NK-92 treated with Interleukin-12 subunit alpha and Interleukin-12 subunit beta, amount 100 ng/mL, for 24 hours (cell line): ENCODE results near the gene LRRC74A.
"Not testable (repeated sequence)": the region's sequence is repeated elsewhere in the genome, so short reads cannot be mapped to it uniquely, and the experiment has no call there.

Experiments used
- DNase-seq: peaks from one replicate; lab custom pipeline; 2025; lab: John Stamatoyannopoulos, UW

The LRRC74A gene

DNA sequence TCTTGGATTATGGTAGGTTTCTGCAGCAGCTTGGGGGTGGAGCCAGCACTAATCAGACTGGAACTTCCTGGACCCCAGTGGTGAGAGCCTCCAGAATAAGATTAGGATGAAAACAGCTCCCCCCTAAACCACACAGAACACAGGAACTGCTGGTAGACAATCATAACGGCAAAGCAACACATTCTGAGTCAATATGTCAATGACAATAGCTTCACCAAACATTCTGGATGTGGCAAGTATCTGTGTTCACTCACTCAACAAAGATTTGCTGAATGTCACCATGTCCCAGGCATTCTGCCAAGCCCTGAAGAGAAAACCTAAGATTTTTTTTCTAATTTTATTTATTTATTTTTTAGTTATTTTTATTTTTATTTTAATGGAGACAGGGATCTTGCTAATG is 65.2 kb downstream of the LRRC74A start:
- DNase-seq = no peak

DNA sequence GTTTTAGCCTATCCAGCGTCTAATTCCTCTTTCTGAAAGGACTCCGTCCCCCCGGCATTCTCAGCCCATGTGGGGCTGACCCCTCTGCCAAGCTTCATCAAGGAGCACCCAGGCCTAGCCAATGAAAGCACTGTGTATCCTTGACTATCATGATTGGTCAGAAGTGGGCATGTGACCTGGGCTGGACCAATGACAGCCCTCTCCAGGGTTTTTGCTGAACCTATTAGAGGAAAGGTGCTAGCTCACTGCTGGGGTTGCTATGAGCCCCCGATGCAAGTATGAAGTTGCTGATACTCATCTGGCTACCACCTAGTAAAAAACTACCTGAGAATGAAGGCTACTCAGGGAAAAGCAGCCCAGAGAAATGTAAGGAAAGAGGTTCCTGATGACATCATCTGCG is 68.1 kb downstream of the LRRC74A start:
- DNase-seq = no peak

DNA sequence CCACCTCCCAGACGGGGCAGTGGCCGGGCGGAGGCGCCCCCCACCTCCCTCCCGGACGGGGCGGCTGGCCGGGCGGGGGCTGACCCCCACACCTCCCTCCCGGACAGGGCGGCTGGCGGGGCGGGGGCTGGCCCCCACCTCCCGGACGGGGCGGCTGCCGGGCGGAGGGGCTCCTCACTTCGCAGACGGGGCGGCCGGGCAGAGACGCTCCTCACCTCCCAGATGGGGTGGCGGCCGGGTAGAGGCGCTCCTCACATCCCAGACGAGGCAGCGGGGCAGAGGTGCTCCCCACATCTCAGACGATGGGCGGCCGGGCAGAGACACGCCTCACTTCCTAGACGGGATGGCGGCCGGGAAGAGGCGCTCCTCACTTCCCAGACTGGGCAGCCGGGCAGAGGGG is 71.8 kb downstream of the LRRC74A start:
- DNase-seq = not testable (repeated sequence)

DNA sequence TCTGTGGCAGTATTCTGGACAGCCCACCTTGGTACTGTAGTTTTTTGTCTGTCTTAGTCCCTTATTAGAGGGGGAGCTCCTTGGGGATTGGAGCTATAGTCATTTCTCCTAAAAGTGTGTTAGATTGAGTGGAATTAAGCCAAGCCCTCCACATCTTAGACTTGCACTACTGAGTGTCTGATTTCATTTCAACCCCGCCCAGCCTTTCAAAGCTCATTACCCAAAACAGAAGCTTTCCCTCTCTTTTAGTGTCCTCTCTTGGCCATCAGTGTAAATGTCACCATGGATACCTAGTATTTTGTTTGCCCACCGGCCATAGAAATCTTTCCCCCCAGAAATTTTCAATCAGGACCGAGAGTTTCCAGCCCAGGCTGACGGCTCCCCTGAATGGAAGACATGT is 74.5 kb downstream of the LRRC74A start:
- no peak for DNase-seq

DNA sequence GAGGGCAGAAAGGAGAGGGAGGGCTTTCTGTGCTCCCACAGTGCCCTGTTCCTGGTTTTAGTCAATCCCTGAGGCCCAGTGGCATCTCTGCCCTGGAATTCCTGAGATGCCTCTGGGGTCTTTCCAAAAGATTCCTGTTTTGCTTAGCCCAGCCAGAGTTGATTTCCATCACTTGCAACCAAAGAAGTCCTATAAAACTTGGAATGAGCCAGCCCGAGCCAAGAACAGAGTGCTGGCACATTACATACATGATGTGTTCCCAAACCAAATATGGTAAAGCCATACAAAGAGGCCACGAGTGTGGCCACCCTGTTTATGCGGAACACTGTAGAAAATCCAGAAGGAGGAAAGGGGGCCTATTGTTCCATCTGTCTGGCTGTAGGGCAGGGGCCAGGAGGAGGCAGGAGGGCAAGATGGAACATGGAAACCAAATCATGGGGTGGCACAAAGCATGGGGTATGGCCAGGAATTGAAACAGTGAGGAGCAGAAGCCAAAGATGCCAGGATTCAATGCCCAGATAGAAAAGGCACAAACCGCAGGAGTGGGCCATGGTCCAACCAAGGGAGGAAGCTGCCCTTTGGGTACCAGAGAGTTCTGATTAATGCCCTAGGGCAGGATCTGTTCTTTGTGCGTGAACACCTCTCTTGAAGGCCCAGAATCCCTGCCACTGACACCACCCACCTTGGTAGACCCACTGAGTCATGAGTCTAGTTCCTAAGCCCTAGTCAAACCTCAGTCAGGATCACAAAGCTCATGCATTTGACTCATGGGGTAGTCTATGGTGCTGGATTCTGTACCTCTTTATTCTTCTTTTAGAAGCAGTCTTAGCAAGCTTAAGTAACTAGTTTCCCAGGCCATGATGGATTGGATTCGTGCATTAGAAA is 75.2 kb downstream of the LRRC74A start:
- DNase-seq = no peak

DNA sequence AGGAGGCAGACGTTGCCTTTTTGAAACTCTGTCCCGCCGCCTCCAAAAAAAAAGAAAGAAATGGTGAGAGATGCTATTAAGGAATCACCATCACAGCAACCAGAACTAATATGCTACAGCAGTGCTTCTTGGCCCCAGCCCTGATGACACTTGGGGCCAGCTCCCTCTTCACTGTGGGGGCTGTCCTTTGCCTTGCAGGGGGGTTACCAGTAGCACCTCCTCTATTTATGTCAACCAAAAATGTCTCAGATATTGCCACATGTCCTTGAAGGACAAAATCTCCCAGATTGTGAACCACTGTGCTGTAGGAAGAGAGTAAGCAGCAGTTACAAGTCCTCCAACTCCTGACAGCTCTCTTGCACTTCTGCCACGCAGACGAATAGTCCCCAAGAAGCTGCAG is 76.4 kb downstream of the LRRC74A start:
- DNase-seq = no peak

DNA sequence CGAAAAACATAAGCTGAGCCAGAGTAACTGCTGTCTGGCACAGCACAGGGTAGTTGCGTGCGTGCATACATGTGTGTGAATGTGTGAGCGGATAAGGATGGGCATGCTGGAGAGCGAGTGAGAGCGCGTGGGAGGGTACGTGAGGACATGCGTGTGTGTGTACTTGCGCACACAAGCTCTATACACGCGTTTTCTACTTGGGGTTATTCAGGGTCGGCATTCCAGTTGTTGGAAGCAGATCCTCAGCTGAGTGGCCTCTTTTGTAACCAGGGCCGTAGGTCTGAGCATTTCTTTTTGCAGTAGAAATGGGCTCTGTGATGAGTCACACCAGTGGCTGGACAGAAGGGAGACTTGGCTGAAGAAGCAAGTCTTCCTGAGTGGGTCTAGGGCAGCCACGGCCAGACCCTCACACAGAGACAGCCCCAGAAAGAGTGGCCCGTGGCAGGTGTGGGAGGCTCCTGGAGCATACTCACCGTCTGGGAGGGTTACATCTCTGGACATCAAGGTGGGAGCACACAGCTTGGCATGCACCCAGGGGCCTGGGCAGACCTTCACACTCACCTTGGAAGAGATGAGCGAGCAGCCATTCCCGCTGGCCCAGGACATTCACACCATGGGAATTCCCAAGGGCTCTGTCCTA is 78.0 kb downstream of the LRRC74A start:
- DNase-seq = no peak

DNA sequence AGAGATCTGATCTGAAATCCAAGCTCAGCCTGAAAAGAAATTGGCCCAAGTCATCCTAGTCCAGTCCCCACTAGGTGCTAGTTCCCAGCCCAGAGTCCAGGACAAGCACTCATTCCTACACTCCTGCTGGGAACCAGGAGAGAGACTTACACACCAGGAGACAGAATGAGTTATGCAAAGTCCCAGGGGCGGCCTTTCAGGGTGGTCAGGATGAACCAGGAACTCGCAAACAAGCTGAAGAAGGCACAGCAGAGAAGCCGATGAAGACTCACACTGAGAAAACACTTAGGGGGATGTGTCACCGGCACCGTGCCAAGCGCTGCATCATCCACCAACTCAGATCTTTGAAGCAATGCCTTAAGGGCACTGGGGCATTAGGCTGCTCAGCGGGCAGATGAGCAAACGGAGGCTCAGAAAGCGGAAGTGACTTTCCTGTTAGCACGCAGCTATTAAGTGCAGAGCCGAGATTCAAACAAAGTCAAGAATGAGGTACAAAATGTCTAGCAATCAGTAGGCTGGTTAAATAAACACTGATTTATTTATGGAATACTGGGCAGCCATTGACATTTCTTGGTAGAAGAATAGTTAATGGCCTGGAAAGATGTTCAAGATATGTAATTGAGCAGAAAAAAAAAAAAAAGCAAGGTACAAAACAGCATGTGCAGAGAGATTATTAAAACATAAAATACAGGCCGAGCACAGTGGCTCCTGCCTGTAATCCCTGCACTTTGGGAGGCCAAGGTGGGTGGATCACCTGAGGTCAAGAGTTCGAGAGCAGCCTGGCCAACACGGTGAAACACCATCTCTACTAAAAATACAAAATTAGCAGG is 78.7 kb downstream of the LRRC74A start:
- DNase-seq = no peak

DNA sequence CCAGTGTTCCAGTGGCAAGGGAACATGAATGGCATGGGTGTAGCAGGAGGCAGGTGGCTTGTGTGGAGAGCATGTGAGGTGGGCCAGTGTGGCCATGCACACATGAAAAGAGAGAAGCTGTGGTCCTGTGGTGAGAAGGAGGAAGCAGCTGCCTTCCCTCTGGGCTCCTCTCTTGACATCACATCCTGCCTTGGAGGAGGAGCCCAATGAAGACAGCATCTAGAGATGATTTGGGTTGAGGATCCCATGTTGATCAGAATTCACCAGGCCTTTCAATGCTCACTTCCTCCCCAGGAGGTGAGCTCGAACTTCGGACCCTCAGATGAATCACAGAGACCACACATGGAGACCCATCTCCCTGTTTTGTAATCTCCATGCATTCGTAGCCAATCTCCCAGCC is 82.6 kb downstream of the LRRC74A start:
- no peak for DNase-seq

DNA sequence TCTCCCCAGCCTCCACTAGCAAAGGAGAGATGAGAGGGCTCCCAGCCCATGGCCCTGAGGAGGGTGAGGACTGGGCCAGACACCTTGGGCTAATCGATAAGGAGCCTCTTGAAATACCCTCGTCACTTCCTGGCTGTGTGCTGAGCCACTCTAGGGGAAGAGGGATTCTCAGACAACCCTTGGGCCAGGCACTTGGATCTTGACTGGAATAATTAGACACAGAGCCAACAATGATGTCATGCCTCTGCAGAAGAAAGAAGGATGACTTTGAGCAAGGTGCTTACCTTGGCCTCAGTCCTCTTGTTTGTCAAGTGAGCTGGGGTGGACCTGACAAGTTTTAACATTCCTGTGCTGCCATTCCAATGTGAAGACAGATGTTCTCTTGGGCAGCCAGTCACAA is 83.1 kb downstream of the LRRC74A start:
- no peak for DNase-seq

DNA sequence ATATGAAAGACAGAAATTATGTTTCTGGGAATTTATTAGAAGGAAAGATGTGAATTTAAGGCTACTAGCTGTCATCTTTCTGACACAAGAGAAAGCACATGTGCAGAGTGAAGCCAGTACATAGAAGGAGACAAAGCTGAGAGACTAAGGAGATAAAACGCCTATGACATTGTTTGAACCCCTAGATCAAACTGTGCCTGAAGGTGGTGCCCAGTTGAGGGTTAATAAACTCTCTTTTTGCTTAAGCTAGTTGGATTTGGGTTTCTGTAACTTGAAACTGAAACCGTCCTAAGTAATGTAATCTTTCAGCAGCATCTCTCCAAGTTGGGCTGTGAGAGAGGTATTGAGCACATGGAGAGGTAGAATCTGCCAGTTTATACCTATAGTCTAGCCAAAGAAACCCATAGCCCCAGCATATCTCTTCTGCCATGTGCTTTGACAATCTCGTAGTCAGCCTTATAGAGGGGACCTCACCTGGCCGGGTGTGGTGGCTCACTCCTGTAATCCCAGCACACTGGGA is 84.2 kb downstream of the LRRC74A start:
- no peak for DNase-seq

DNA sequence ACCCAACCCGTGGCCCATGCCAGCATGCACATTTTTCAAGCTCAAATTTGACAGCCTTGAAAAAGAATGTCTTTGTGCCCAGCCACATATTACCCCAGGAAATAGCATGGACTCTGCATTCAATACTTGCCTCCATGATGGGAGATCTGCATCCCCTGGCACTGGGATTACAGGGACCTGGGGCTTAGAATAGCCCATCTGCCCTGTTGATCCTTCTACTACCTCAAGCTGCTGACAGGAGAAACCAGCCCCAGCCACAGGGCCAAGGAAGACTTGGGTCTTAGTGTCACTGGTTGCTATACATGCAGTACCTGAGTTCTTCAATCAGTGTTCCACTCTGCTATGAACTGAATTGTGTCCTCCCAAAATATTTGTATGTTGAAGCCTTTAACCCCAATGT is 85.3 kb downstream of the LRRC74A start:
- no peak for DNase-seq

DNA sequence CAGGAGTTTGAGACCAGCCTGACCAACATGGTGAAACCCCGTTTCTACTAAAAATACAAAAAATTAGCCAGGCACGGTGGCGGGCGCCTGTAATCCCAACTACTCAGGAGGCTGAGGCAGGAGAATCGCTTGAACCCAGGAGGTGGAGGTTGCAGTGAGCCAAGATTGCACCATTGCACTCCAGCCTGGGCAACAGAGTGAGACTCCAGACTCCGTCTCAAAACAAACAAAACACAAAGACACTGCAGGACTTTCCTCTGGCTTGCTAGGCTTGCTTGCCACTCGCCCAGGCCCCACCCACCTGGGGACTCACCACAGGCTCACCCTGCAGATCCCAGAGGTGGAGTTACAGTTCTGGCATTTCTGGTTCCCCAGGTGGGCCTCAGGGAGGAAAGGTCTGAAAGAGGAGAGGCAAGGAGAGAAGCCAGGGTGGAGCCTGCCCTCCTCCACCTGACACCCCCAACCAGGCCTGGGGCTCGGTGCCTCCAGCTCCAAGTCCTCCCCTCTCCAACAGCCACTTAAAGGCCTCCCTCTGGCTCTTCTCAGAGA is 88.4 kb downstream of the LRRC74A start:
- DNase-seq = not testable (repeated sequence)

DNA sequence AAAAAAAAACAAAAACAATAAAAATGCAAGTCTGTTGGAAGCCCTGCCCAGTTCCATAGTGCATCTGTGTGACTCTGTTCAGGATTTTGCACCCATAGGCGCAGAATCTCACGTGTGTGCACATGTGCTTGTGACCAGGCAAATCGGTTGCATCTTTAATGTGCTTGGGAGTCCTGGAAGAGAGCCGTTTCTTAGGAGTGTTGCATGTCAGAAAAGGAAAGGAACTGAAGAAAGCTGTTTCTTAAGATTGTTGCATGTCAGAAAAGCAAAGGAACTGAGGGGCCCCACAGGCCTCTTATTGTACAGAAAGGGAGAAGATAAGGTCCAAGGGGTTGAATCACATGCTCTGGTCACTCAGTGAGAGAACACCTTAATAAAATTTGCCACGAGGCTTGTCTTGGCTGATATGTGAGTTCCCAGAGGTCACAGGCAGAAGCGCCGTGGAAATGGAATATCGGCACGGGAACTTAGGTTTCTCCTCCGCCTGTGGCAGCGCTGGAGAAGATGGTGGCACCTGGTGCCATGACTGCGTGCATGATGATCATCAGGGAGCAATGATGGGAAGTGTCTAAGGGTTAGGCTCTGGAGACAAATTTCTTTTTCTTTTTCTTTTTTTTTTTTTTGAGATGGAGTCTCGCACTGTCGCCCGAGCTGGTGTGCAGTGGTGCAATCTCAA is 90.0 kb downstream of the LRRC74A start:
- no peak for DNase-seq

DNA sequence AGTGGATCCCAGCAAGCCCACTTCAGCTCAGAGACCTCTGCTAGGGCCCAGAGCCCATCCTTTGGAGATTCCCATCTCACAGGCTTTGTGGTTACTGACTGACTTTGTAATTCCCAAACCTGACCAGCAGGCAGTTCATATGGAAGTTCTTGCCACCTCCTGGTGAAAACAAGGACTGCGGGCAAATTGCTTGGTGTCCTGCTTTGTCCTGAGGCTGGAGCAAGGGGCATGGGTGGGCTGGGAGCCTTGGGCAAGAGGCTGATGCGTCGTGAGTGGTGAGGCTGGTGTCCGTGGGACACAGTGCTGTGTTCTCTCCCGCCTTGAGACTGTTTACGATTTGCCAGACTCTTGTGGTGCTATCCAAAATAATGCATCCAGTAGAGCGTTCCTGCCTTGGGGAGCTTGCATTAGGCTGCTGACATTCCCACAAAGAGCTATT is 91.0 kb downstream of the LRRC74A start:
- no peak for DNase-seq

DNA sequence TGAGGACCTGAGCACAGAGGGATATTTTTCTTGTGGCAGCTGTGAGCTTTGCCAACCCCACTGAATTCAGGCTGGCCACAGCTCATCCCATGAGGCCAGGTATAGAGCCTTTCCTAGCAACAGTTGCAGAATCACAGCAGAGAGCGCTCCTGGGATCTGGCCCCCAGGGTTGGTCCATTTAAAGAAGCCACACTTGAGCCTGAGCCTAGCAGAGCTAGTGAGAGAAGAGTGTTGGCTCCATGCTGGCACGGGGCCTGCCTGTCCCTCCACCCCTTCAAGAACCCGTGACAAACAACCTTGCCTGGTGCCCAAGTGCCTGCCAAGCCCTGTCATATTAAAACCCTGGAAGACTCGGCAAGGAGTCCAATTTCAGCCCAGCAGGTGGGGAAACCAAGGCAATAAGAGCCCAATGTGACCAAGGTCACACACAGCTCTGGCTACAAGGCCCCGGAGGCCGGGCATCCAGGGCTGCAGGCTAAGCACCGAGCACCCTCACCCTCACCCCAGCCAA is 91.6 kb downstream of the LRRC74A start:
- DNase-seq = no peak

DNA sequence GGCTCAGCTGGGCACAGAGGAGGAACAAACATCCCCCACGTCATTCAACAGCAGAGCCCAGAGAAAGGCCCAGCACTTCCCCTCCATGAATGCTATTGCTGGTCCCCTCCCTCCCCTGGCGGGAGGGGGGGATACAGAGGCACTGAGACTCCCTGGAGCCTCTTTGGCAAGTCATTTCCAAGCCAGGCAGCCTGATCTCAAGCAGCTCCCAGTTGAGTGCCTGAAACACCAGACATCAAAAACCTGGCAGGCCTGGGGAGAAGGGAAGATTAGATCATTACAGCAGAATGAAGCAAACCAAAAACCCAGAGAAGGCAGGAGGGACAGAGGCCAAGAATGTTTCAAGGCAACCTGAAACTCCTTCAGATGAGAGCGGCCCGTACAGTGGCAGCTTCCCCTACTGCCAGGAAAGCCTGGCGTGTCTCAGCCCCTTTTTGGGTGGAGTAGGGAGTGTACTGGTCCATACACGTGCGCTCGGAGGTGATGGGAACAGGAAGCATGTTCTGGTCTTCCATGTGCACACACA is 92.1 kb downstream of the LRRC74A start:
- no peak for DNase-seq

DNA sequence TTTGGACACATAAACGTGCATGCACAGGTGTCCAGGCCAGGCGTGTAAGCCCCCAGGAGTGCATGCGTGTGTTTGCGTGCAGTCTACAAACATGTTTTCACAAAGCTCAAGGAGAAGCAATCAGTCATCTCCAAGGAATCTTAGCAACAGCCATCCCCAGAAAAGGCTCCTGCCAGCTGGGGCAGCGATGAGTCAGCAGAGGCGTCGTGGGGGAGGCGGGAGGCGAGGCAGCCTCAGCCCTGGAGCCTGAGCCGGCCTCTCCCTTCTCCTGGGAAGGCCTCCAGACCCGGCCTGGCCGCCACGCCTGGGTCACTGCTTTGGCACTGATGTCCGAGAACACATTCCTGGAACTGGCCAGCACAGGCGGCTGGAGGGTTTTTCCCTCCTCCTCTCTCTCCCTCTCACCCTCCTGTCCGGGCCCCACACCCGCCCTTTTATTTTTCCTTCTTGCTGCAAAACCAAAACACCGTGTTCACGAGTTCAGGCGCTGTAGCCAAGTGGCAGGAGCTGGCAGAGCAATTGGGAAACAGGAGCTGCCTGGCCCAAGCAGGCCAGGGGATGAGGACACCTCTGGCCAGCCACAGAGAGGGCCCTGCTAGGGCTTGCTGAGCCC is 92.7 kb downstream of the LRRC74A start:
- DNase-seq = no peak
